A673 (cell line): ENCODE results near the gene MYT1. TPM values are rescaled to one million over a fixed set of nuclear protein-coding genes. Genes with fewer than 3 reads are reported as not detected.

Experiments used
- BruUV-seq: library from RNA; stranded (reverse); fragments of 400-500 nt; replicated peaks from 2 replicates; lab custom pipeline; 2021; lab: Mats Ljungman, UMichigan
- CTCF ChIA-PET: fragments of 300-600 bp; sonication (Branson Sonifier 250); formaldehyde crosslinking; loops from one replicate; lab custom pipeline; 2022; ENCODE audit warnings: antibody characterized with exemption; lab: Charles Lee
- POLR2A ChIA-PET: fragments of 300-600 bp; sonication (Branson Sonifier 250); formaldehyde crosslinking; loops from one replicate; lab custom pipeline; 2022; ENCODE audit warnings: antibody characterized with exemption; ENCODE audit not compliant: low non-redundant PET; lab: Charles Lee
- DNase-seq: peaks from one replicate; pipeline ENCODE4 v3.0.0-alpha.2; 2015; ENCODE audit warnings: low spot score
- H3K27ac ChIP-seq: fragments of 200-600 bp; sonication (generic); 2 replicates; pipeline ENCODE4 v1.5.1; 2016; ENCODE audit warnings: mixed run types, low read depth, mild to moderate bottlenecking, mixed read lengths, antibody characterized with exemption, low read length; ENCODE audit not compliant: poor library complexity, severe bottlenecking
- H3K27me3 ChIP-seq: fragments of 200-600 bp; sonication (generic); replicated peaks from 2 replicates; pipeline ENCODE4 v1.6.1; 2017; ENCODE audit warnings: mixed run types, low read depth, mild to moderate bottlenecking, mixed read lengths, antibody characterized with exemption, low read length; ENCODE audit not compliant: insufficient read depth, poor library complexity
- H3K36me3 ChIP-seq: fragments of 200-600 bp; sonication (generic); 2 replicates; pipeline ENCODE4 v1.6.1; 2016; ENCODE audit warnings: mixed run types, mild to moderate bottlenecking, mixed read lengths, antibody characterized with exemption, low read length; ENCODE audit not compliant: insufficient read depth, poor library complexity, severe bottlenecking
- H3K4me1 ChIP-seq: fragments of 200-600 bp; sonication (generic); 2 replicates; pipeline ENCODE4 v1.6.1; 2017; ENCODE audit warnings: mixed run types, mild to moderate bottlenecking, mixed read lengths, antibody characterized with exemption, low read length; ENCODE audit not compliant: insufficient read depth, poor library complexity, severe bottlenecking
- H3K4me3 ChIP-seq: fragments of 200-600 bp; sonication (generic); 2 replicates; pipeline ENCODE4 v1.5.1; 2016; ENCODE audit warnings: low read depth, mixed run types, mild to moderate bottlenecking, mixed read lengths, low read length; ENCODE audit not compliant: poor library complexity, severe bottlenecking
- H3K9me3 ChIP-seq: fragments of 200-600 bp; sonication (generic); 2 replicates; pipeline ENCODE4 v1.6.1; 2016; ENCODE audit warnings: mixed run types, low read depth, mild to moderate bottlenecking, mixed read lengths, antibody characterized with exemption, low read length; ENCODE audit not compliant: poor library complexity, severe bottlenecking
- EZH2 ChIP-seq: fragments of 200-600 bp; sonication (generic); IDR thresholded peaks from 2 replicates; pipeline ENCODE4 v1.6.1; 2017; ENCODE audit warnings: borderline replicate concordance, low read depth, mild to moderate bottlenecking, mixed read lengths, antibody characterized with exemption, low read length; ENCODE audit not compliant: poor library complexity, severe bottlenecking
- intact Hi-C: fragments of 100-400 bp; cut with micrococcal nuclease; formaldehyde crosslinking; loops from one replicate; pipeline ENCODE4 v1.10.0; 2022; ENCODE audit not compliant: unreplicated experiment
- total RNA-seq: library from RNA; stranded (reverse); gene quantifications from 2 replicates; pipeline ENCODE4 v1.2.3, GENCODE V29; 2021
- TF ChIP-seq, protein P1 (sequence below): fragments of 300-800, 200-600 bp; sonication (generic); conservative IDR thresholded peaks from 2 replicates; pipeline ENCODE4 v1.5.1; 2017; ENCODE audit warnings: low read depth, mild to moderate bottlenecking, antibody characterized with exemption, low read length, moderate library complexity, mixed read lengths

MYT1 gene
- total RNA-seq, 1 experiment from 2014 or later: not detected

DNA sequence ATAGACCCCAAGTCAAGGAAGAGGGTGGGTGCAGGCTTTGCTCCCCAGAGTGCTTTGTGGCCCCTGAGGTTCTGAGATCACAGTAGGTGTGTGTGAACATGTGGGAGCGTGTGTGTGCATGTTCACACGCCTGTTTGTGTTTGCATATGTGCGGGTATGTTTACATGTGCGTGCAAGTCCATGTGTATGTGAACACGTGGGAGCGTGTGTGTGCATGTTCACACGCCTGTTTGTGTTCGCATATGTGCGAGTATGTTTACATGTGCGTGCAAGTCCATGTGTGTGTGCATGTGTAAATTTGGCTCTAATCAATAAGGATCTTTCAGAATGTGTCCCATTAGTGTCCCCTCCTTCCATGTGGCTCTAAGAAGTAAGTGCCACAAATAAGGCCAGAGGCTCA lies 49.9 kb downstream of the MYT1 start:
- no peak for TF ChIP-seq EZH2
- TF ChIP-seq, protein P1, sequence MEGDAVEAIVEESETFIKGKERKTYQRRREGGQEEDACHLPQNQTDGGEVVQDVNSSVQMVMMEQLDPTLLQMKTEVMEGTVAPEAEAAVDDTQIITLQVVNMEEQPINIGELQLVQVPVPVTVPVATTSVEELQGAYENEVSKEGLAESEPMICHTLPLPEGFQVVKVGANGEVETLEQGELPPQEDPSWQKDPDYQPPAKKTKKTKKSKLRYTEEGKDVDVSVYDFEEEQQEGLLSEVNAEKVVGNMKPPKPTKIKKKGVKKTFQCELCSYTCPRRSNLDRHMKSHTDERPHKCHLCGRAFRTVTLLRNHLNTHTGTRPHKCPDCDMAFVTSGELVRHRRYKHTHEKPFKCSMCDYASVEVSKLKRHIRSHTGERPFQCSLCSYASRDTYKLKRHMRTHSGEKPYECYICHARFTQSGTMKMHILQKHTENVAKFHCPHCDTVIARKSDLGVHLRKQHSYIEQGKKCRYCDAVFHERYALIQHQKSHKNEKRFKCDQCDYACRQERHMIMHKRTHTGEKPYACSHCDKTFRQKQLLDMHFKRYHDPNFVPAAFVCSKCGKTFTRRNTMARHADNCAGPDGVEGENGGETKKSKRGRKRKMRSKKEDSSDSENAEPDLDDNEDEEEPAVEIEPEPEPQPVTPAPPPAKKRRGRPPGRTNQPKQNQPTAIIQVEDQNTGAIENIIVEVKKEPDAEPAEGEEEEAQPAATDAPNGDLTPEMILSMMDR: no peak
- no TSS peak for BruUV-seq
- ChIA-PET POLR2A (no interaction called here), CTCF (no interaction called here)
- no peak overlapping the region for H3K27ac ChIP-seq
- no peak overlapping the region for H3K4me3 ChIP-seq
- DNase-seq: no peak
- no peaks in the 10 kb centered on the region for H3K9me3 ChIP-seq
- intact Hi-C loops: no loop called here
- no peaks in the 10 kb centered on the region for H3K4me1 ChIP-seq
- no peaks in the 10 kb centered on the region for H3K36me3 ChIP-seq
- H3K27me3 ChIP-seq: no peaks in the 10 kb centered on the region

DNA sequence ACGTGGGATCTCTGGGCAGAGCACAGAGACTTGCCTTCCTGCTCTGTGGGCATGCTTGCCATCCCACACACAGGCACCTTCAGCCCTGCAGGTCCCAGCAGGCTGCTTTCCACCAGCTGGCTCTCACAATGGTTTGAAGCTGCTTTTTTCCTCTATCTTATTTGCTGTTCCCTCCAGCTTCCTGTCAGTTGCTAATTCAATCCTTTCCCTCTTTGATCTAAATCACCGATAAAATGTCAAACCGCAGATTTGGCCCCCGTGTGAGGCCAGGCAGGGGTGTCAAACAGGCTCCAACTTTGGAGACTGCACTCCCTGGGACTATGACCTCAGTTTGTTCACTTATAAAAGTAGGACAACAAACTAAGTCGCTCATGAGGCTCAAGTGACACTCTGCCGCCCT lies 50.7 kb downstream of the MYT1 start:
- Histone ChIP-seq H3K4me1 (no peaks in the 10 kb centered on the region), H3K27me3 (no peaks in the 10 kb centered on the region), H3K9me3 (no peaks in the 10 kb centered on the region), H3K27ac (no peak overlapping the region), H3K36me3 (no peaks in the 10 kb centered on the region), H3K4me3 (no peak overlapping the region)
- TF ChIP-seq EZH2: no peak
- TF ChIP-seq, protein P1: no peak
- BruUV-seq: no TSS peak
- POLR2A ChIA-PET: no interaction called here
- intact Hi-C loops: no loop called here
- CTCF ChIA-PET: no interaction called here
- no peak for DNase-seq

DNA sequence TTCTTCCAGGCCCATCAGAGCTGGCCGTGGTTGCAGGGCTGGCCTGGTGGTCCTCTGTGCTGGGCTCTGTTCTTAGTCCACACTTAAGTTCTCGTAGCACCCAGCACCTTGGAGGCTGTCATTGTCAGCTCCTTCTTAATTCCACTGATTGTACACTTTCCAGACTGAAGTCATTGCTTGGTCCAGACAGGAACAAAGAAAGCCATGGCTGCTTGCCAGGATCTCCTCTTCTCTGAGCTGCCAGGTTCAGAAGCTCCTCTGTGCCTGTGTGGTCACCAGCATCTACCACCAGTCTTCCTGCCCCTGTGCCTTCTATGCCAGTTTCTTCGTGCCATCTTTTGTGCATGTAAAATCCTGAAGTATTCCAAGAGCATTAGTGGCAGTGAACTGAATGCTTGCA lies 51.8 kb downstream of the MYT1 start:
- Histone ChIP-seq H3K9me3 (no peaks in the 10 kb centered on the region), H3K4me1 (no peaks in the 10 kb centered on the region), H3K36me3 (no peaks in the 10 kb centered on the region), H3K27ac (no peak overlapping the region), H3K4me3 (no peak overlapping the region), H3K27me3 (no peaks in the 10 kb centered on the region)
- TF ChIP-seq EZH2: no peak
- TF ChIP-seq, protein P1: no peak
- intact Hi-C loops: no loop called here
- POLR2A ChIA-PET: no interaction called here
- CTCF ChIA-PET: no interaction called here
- BruUV-seq: no TSS peak
- DNase-seq: no peak
